Fibroblast of lung (primary cell): ENCODE results near the gene CLASP2. TPM values are rescaled to one million over a fixed set of nuclear protein-coding genes. Genes with fewer than 3 reads are reported as not detected.

Source experiments
- DNase-seq, 2 donors: peaks; one replicate each; pipeline versions ENCODE4 v3.0.0 to v3.0.0-alpha.2; 2010; ENCODE audit warnings: low read depth in 2 of 2
- H2AFZ ChIP-seq: 2 replicates; pipeline ENCODE4 v1.5.1; 2012; ENCODE audit warnings: low read length, control low read depth, inconsistent platforms
- H3K27ac ChIP-seq: 2 replicates; pipeline ENCODE4 v1.5.1; 2011; ENCODE audit warnings: low read length, control low read depth; ENCODE audit not compliant: insufficient read depth
- H3K27me3 ChIP-seq: 2 replicates; pipeline ENCODE4 v1.5.1; 2011; ENCODE audit warnings: mild to moderate bottlenecking, low read length; ENCODE audit not compliant: control insufficient read depth, insufficient read depth
- H3K36me3 ChIP-seq: 2 replicates; pipeline ENCODE4 v1.5.1; 2011; ENCODE audit warnings: low read length; ENCODE audit not compliant: control insufficient read depth, insufficient read depth
- H3K4me1 ChIP-seq: 2 replicates; pipeline ENCODE4 v1.5.1; 2011; ENCODE audit warnings: low read length; ENCODE audit not compliant: control insufficient read depth, insufficient read depth; ENCODE audit errors: extremely low read depth
- H3K4me2 ChIP-seq: 2 replicates; pipeline ENCODE4 v1.5.1; 2011; ENCODE audit warnings: low read length, control low read depth; ENCODE audit not compliant: insufficient read depth; ENCODE audit errors: extremely low read depth
- H3K4me3 ChIP-seq, 4 experiments: fragments of 200-600 bp in 1 of 4; sonication (generic) in 1 of 4; replicated peaks in 1 of 4; 2 replicates each; pipeline ENCODE4 v1.5.1; 2011 to 2016; ENCODE audit warnings: low read length in 4 of 4, low read depth in 3 of 4, mild to moderate bottlenecking in 3 of 4, control low read depth in 2 of 4, inconsistent platforms in 1 of 4, mixed read lengths in 1 of 4; ENCODE audit not compliant: insufficient read depth in 1 of 4; ENCODE audit errors: control extremely low read depth in 1 of 4
- H3K79me2 ChIP-seq: 2 replicates; pipeline ENCODE4 v1.5.1; 2012; ENCODE audit warnings: mild to moderate bottlenecking, low read length, inconsistent platforms; ENCODE audit not compliant: control insufficient read depth, insufficient read depth
- H3K9ac ChIP-seq: 2 replicates; pipeline ENCODE4 v1.5.1; 2011; ENCODE audit warnings: mild to moderate bottlenecking, low read length, control low read depth; ENCODE audit not compliant: insufficient read depth
- H3K9me3 ChIP-seq: 2 replicates; pipeline ENCODE4 v1.5.1; 2012; ENCODE audit warnings: low read depth, low read length; ENCODE audit not compliant: control insufficient read depth, insufficient read depth
- H4K20me1 ChIP-seq: 2 replicates; pipeline ENCODE4 v1.5.1; 2011; ENCODE audit warnings: low read length; ENCODE audit not compliant: control insufficient read depth, insufficient read depth; ENCODE audit errors: extremely low read depth
- CTCF ChIP-seq, 2 donors: IDR thresholded peaks in 1 of 2; conservative IDR thresholded peaks in 1 of 2; 1 replicate in 1 of 2; 2 replicates in 1 of 2; pipeline ENCODE4 v1.5.1; 2011 to 2012; ENCODE audit warnings: low read length in 2 of 2, control low read depth in 1 of 2, inconsistent platforms in 1 of 2, low read depth in 1 of 2, mild to moderate bottlenecking in 1 of 2
- EZH2 ChIP-seq: IDR thresholded peaks from 2 replicates; pipeline ENCODE4 v1.5.1; 2012; ENCODE audit warnings: low read length, control low read depth, mild to moderate bottlenecking; ENCODE audit errors: missing control alignments
- polyA plus RNA-seq, 2 donors: library from polyadenylated mRNA; depleted of rRNA in 1 of 2; stranded (reverse) in 1 of 2; unstranded in 1 of 2; fragments of >200 nt; gene quantifications; 2 replicates each; pipeline ENCODE4 v1.2.1, GENCODE V29; 2011 to 2012; ENCODE audit warnings: missing spikeins in 1 of 2
- total RNA-seq: library from RNA; depleted of rRNA; stranded (reverse); fragments of >200 nt; gene quantifications from 2 replicates; pipeline ENCODE4 v1.2.1, GENCODE V29; 2014

The CLASP2 gene
- total and polyA plus RNA-seq, 2 donors (not counting 1 experiment from before 2014, with no cell fraction given), result 31.8 to 62.6 TPM

- Histone ChIP-seq H3K4me2 (no peak overlapping the region), H3K36me3 (no peaks in the 10 kb centered on the region), H3K4me3 (no peak overlapping the region), H4K20me1 (no peaks in the 10 kb centered on the region), H3K27me3 (no peaks in the 10 kb centered on the region), H3K27ac (no peak overlapping the region), H3K9ac (no peak overlapping the region), H3K4me1 (no peaks in the 10 kb centered on the region), H3K9me3 (no peaks in the 10 kb centered on the region), H2AFZ (no peak overlapping the region), H3K79me2 (peaks cover 23% of the 10 kb centered on the region)
- no peak for DNase-seq
- no peak for TF ChIP-seq EZH2
- no peak for TF ChIP-seq CTCF (conservative IDR thresholded peaks at IDR 0.05 in 1 of 2, IDR thresholded peaks at IDR 0.05 in 1 of 2; ENCODE audit: low read depth in 1 of 2, low read length in 2 of 2)
Measured at GRCh38 chr3:33704891-33705290, 13.2 kb downstream of the CLASP2 start.

- Histone ChIP-seq H3K27me3 (no peaks in the 10 kb centered on the region), H3K9ac (no peak overlapping the region), H3K79me2 (peaks cover 10% of the 10 kb centered on the region), H3K27ac (no peak overlapping the region), H3K9me3 (no peaks in the 10 kb centered on the region), H3K36me3 (no peaks in the 10 kb centered on the region), H4K20me1 (no peaks in the 10 kb centered on the region), H3K4me1 (no peaks in the 10 kb centered on the region), H3K4me3 (no peak overlapping the region), H3K4me2 (no peak overlapping the region), H2AFZ (no peak overlapping the region)
- no peak for TF ChIP-seq EZH2
- TF ChIP-seq CTCF (conservative IDR thresholded peaks at IDR 0.05 in 1 of 2, IDR thresholded peaks at IDR 0.05 in 1 of 2; ENCODE audit: low read depth in 1 of 2, low read length in 2 of 2), result no peak
- DNase-seq, result no peak
Measured at GRCh38 chr3:33699275-33699674, 18.8 kb downstream of the CLASP2 start.

GRCh38 chr3:33694944-33695343 lies 23.1 kb downstream of the CLASP2 start:
- no peaks in the 10 kb centered on the region for H3K36me3 ChIP-seq
- no peaks in the 10 kb centered on the region for H3K9me3 ChIP-seq
- H3K9ac ChIP-seq, result no peak overlapping the region
- DNase-seq, result no peak
- no peaks in the 10 kb centered on the region for H3K79me2 ChIP-seq
- TF ChIP-seq CTCF (conservative IDR thresholded peaks at IDR 0.05 in 1 of 2, IDR thresholded peaks at IDR 0.05 in 1 of 2; ENCODE audit: low read depth in 1 of 2, low read length in 2 of 2) (no peak), EZH2 (no peak)
- no peaks in the 10 kb centered on the region for H3K27me3 ChIP-seq
- no peaks in the 10 kb centered on the region for H4K20me1 ChIP-seq
- H2AFZ ChIP-seq, result no peak overlapping the region
- H3K4me2 ChIP-seq, result no peak overlapping the region
- H3K4me1 ChIP-seq, result no peaks in the 10 kb centered on the region
- H3K27ac ChIP-seq, result no peak overlapping the region
- H3K4me3 ChIP-seq, result no peak overlapping the region
